BLaER1 treated with 17β-estradiol and CSF1 and Interleukin-3, amounts not matched to agents 10 nM and 100 nM (cell line): ENCODE measurements around the gene CCDC57.
A peak's percentile ranks its signal among the peaks of the same experiment; 100 is the strongest.

Experiments used
- H3K27ac ChIP-seq, 11 experiments: shearing (Covaris generic); formaldehyde crosslinking; 2 replicates each; pipeline ENCODE4 v1.8.1; 2022
- H3K27me3 ChIP-seq, 11 experiments: shearing (Covaris generic); formaldehyde crosslinking; 2 replicates each; pipeline ENCODE4 v1.8.1; 2022
- H3K36me3 ChIP-seq, 11 experiments: shearing (Covaris generic); formaldehyde crosslinking; 2 replicates each; pipeline ENCODE4 v1.8.1; 2022
- H3K4me1 ChIP-seq, 10 experiments: shearing (Covaris generic); formaldehyde crosslinking; 2 replicates each; pipeline ENCODE4 v1.8.1; 2022
- H3K4me2 ChIP-seq, 11 experiments: shearing (Covaris generic); formaldehyde crosslinking; 2 replicates each; pipeline ENCODE4 v1.8.1; 2022
- H3K4me3 ChIP-seq, 10 experiments: shearing (Covaris generic); formaldehyde crosslinking; 2 replicates each; pipeline ENCODE4 v1.8.1; 2022
- H3K9ac ChIP-seq, 11 experiments: shearing (Covaris generic); formaldehyde crosslinking; 2 replicates each; pipeline ENCODE4 v1.8.1; 2022
- H3K9me3 ChIP-seq, 11 experiments: shearing (Covaris generic); formaldehyde crosslinking; replicated peaks in 1 of 11; 2 replicates each; pipeline ENCODE4 v1.8.1; 2022
- H4K20me1 ChIP-seq, 11 experiments: shearing (Covaris generic); formaldehyde crosslinking; 2 replicates each; pipeline ENCODE4 v1.8.1; 2022
- Cebpa-rat ChIP-seq, 11 experiments: shearing (Covaris generic); IDR thresholded peaks; 2 replicates each; pipeline ENCODE4 v1.8.1; 2022

Gene CCDC57

GRCh38 chr17:82170412-82170961, 42.2 kb downstream of the CCDC57 start:
- H3K9ac ChIP-seq, result no peak overlapping the region
- H3K36me3 ChIP-seq, result peaks cover 1 to 40% (median 23%) of the 10 kb centered on the region in 11 experiments; a peak in 18 of 22 replicates
- H3K4me2 ChIP-seq, result peak overlapping the region; percentile 11 to 69 (median 40); a peak in 16 of 22 replicates
- no peak overlapping the region for H3K4me3 ChIP-seq
- H3K4me1 ChIP-seq, result peaks cover 16 to 35% (median 26%) of the 10 kb centered on the region in 10 experiments; a peak in 19 of 20 replicates
- no peak for TF ChIP-seq Cebpa-rat (IDR thresholded peaks at IDR 0.05)
- H4K20me1 ChIP-seq, result 0 out of 22 replicates have a peak, but pooled peaks cover 0 to 3% (median 0%) of the 10 kb centered on the region in 11 experiments
- no peaks in the 10 kb centered on the region for H3K27me3 ChIP-seq
- H3K27ac ChIP-seq, result no peak overlapping the region
- H3K9me3 ChIP-seq, result no peaks in the 10 kb centered on the region

GRCh38 chr17:82168568-82168967, 44.1 kb downstream of the CCDC57 start:
- Histone ChIP-seq H3K9ac (no peak overlapping the region), H4K20me1 (no peaks in the 10 kb centered on the region), H3K27me3 (no peaks in the 10 kb centered on the region), H3K9me3 (no peaks in the 10 kb centered on the region), H3K4me1 (peaks cover 16 to 38% (median 26%) of the 10 kb centered on the region in 10 experiments; a peak in 19 of 20 replicates), H3K27ac (no peak overlapping the region), H3K36me3 (peaks cover 4 to 46% (median 25%) of the 10 kb centered on the region in 11 experiments; a peak in 18 of 22 replicates), H3K4me2 (peak overlapping the region in 4 of 11 experiments; percentile 4 to 34 (median 18); a peak in 1 of 22 replicates), H3K4me3 (no peak overlapping the region)
- peak in 1 of 11 experiments; percentile 32; a peak in 1 of 22 replicates for TF ChIP-seq Cebpa-rat (IDR thresholded peaks at IDR 0.05)

GRCh38 chr17:82167028-82167427, 45.6 kb downstream of the CCDC57 start:
- Histone ChIP-seq H3K36me3 (peaks cover 9 to 53% (median 29%) of the 10 kb centered on the region in 11 experiments; a peak in 19 of 22 replicates), H3K4me1 (peaks cover 16 to 38% (median 26%) of the 10 kb centered on the region in 10 experiments; a peak in 19 of 20 replicates), H3K4me3 (no peak overlapping the region), H3K27me3 (no peaks in the 10 kb centered on the region), H3K9ac (no peak overlapping the region), H4K20me1 (no peaks in the 10 kb centered on the region), H3K4me2 (no peak overlapping the region), H3K9me3 (no peaks in the 10 kb centered on the region), H3K27ac (no peak overlapping the region)
- no peak for TF ChIP-seq Cebpa-rat (IDR thresholded peaks at IDR 0.05)

- Histone ChIP-seq H3K27ac (no peak overlapping the region), H3K9me3 (no peaks in the 10 kb centered on the region), H4K20me1 (no peaks in the 10 kb centered on the region), H3K4me3 (no peak overlapping the region), H3K4me2 (0 out of 22 replicates have a peak overlapping the region, but pooled peaks of 2 of the 11 experiments have one; percentile 14 to 19), H3K4me1 (peaks cover 6 to 28% (median 20%) of the 10 kb centered on the region in 10 experiments; a peak in 19 of 20 replicates), H3K36me3 (peaks cover 12 to 54% (median 28%) of the 10 kb centered on the region in 11 experiments; a peak in 21 of 22 replicates), H3K9ac (no peak overlapping the region), H3K27me3 (no peaks in the 10 kb centered on the region)
- no peak for TF ChIP-seq Cebpa-rat (IDR thresholded peaks at IDR 0.05)
Measured at GRCh38 chr17:82164853-82165252, 47.8 kb downstream of the CCDC57 start.

- H3K4me3 ChIP-seq, result no peak overlapping the region
- no peaks in the 10 kb centered on the region for H3K27me3 ChIP-seq
- peaks cover 18 to 40% (median 35%) of the 10 kb centered on the region in 10 experiments for H3K4me1 ChIP-seq
- TF ChIP-seq Cebpa-rat (IDR thresholded peaks at IDR 0.05), result no peak
- no peak overlapping the region for H3K27ac ChIP-seq
- peaks cover 0 to 13% (median 0%) of the 10 kb centered on the region in 11 experiments; a peak in 2 of 22 replicates for H4K20me1 ChIP-seq
- H3K36me3 ChIP-seq, result peaks cover 12 to 50% (median 28%) of the 10 kb centered on the region in 11 experiments; a peak in 21 of 22 replicates
- no peaks in the 10 kb centered on the region for H3K9me3 ChIP-seq
- no peak overlapping the region for H3K9ac ChIP-seq
- H3K4me2 ChIP-seq, result no peak overlapping the region
Measured at GRCh38 chr17:82161216-82161615, 51.4 kb downstream of the CCDC57 start.

GRCh38 chr17:82160075-82160474, 52.6 kb downstream of the CCDC57 start:
- peak overlapping the region in 2 of 11 experiments; percentile 39 to 50; a peak in 4 of 22 replicates for H3K4me2 ChIP-seq
- no peaks in the 10 kb centered on the region for H3K9me3 ChIP-seq
- TF ChIP-seq Cebpa-rat (IDR thresholded peaks at IDR 0.05), result no peak
- no peaks in the 10 kb centered on the region for H3K27me3 ChIP-seq
- no peak overlapping the region for H3K27ac ChIP-seq
- peaks cover 0 to 20% (median 0%) of the 10 kb centered on the region in 11 experiments; a peak in 2 of 22 replicates for H4K20me1 ChIP-seq
- H3K4me3 ChIP-seq, result no peak overlapping the region
- H3K9ac ChIP-seq, result no peak overlapping the region
- peaks cover 18 to 46% (median 41%) of the 10 kb centered on the region in 10 experiments for H3K4me1 ChIP-seq
- peaks cover 12 to 38% (median 24%) of the 10 kb centered on the region in 11 experiments; a peak in 21 of 22 replicates for H3K36me3 ChIP-seq

- Histone ChIP-seq H3K4me3 (no peak overlapping the region), H4K20me1 (peaks cover 0 to 32% (median 0%) of the 10 kb centered on the region in 11 experiments; a peak in 4 of 22 replicates), H3K4me1 (peaks cover 21 to 55% (median 52%) of the 10 kb centered on the region in 10 experiments), H3K27me3 (no peaks in the 10 kb centered on the region), H3K4me2 (peak overlapping the region in 8 of 11 experiments; percentile 67 to 96 (median 84); a peak in 12 of 22 replicates), H3K9ac (no peak overlapping the region), H3K36me3 (peaks cover 12 to 37% (median 22%) of the 10 kb centered on the region in 11 experiments; a peak in 21 of 22 replicates), H3K9me3 (no peaks in the 10 kb centered on the region), H3K27ac (peak overlapping the region in 1 of 11 experiments; percentile 15; a peak in 2 of 22 replicates)
- TF ChIP-seq Cebpa-rat (IDR thresholded peaks at IDR 0.05), result peak in 1 of 11 experiments; percentile 50; a peak in 1 of 22 replicates
Measured at GRCh38 chr17:82158825-82159224, 53.8 kb downstream of the CCDC57 start.

- Histone ChIP-seq H3K4me3 (no peak overlapping the region), H3K9ac (peak overlapping the region in 6 of 11 experiments; percentile 28 to 61 (median 40); a peak in 10 of 22 replicates), H3K27me3 (no peaks in the 10 kb centered on the region), H3K4me1 (peaks cover 21 to 57% (median 52%) of the 10 kb centered on the region in 10 experiments), H3K27ac (peak overlapping the region in 3 of 11 experiments; percentile 12 to 43 (median 25); a peak in 6 of 22 replicates), H3K9me3 (no peaks in the 10 kb centered on the region), H3K4me2 (peak overlapping the region; percentile 37 to 96 (median 76)), H3K36me3 (peaks cover 7 to 25% (median 15%) of the 10 kb centered on the region in 11 experiments; a peak in 20 of 22 replicates), H4K20me1 (peaks cover 0 to 36% (median 0%) of the 10 kb centered on the region in 11 experiments; a peak in 5 of 22 replicates)
- no peak for TF ChIP-seq Cebpa-rat (IDR thresholded peaks at IDR 0.05)
Measured at GRCh38 chr17:82157046-82158035, 55.3 kb downstream of the CCDC57 start.
